IMR-90 (cell line): ENCODE data around the gene IL19.

ENCODE experiments used
- MAFK ChIP-seq: IDR thresholded peaks from 2 replicates; pipeline ENCODE4 v1.6.1; 2012; ENCODE audit warnings: low read depth, low read length, improper control_type of control experiment
- NFE2L2 ChIP-seq: fragments of 150-350 bp; IDR thresholded peaks from 2 replicates; pipeline ENCODE4 v1.6.1; 2016; ENCODE audit warnings: low read depth, mild to moderate bottlenecking, low read length
- POLR2A ChIP-seq: IDR thresholded peaks from 2 replicates; pipeline ENCODE4 v1.6.1; 2012; ENCODE audit warnings: mild to moderate bottlenecking, low read depth, low read length
- RFX5 ChIP-seq: IDR thresholded peaks from 2 replicates; pipeline ENCODE4 v1.8.0; 2012; ENCODE audit warnings: low read depth, mild to moderate bottlenecking, low read length, moderate library complexity
- SMC3 ChIP-seq: fragments of 150-350 bp; IDR thresholded peaks from 2 replicates; pipeline ENCODE4 v1.6.1; 2016; ENCODE audit warnings: low read depth, mild to moderate bottlenecking, antibody characterized with exemption, low read length, moderate library complexity
- TF ChIP-seq, protein P1 (sequence below): fragments of 150-350 bp; IDR thresholded peaks from 2 replicates; pipeline ENCODE4 v1.6.1; 2017; ENCODE audit warnings: mild to moderate bottlenecking, antibody characterized with exemption, low read length, low read depth
- TF ChIP-seq, protein P2 (sequence below): conservative IDR thresholded peaks from 2 replicates; pipeline ENCODE4 v1.5.1; 2012; ENCODE audit warnings: mild to moderate bottlenecking, low read depth, low read length, improper control_type of control experiment

DNA sequence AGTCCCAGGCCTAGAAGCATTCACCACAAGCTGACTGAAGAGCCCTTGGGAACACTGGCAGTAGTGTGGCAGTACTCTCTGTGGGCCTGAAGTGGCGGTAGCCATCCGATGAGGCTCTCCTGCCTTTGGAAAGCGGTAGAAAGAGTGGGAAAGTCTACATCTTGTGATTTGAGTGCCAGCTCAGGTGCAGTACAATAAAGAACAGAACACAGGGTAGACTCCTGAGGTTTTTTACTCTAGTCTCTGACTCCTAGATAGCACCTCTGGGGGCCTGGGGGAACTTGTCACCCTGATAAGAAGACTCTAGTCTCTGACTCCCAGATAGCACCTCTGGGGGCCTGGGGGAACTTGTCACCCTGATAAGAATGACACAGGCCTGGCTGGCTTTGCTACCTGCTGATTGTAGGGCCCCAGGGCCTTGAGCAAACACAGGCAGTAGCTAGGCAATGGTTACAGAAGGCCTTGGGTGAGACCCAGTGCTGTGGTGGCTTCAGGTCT is 76.8 kb downstream of the IL19 start:
- TF ChIP-seq, protein P1, sequence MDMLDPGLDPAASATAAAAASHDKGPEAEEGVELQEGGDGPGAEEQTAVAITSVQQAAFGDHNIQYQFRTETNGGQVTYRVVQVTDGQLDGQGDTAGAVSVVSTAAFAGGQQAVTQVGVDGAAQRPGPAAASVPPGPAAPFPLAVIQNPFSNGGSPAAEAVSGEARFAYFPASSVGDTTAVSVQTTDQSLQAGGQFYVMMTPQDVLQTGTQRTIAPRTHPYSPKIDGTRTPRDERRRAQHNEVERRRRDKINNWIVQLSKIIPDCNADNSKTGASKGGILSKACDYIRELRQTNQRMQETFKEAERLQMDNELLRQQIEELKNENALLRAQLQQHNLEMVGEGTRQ, result no peak
- TF ChIP-seq POLR2A, result no peak
- no peak for TF ChIP-seq SMC3
- TF ChIP-seq, protein P2, sequence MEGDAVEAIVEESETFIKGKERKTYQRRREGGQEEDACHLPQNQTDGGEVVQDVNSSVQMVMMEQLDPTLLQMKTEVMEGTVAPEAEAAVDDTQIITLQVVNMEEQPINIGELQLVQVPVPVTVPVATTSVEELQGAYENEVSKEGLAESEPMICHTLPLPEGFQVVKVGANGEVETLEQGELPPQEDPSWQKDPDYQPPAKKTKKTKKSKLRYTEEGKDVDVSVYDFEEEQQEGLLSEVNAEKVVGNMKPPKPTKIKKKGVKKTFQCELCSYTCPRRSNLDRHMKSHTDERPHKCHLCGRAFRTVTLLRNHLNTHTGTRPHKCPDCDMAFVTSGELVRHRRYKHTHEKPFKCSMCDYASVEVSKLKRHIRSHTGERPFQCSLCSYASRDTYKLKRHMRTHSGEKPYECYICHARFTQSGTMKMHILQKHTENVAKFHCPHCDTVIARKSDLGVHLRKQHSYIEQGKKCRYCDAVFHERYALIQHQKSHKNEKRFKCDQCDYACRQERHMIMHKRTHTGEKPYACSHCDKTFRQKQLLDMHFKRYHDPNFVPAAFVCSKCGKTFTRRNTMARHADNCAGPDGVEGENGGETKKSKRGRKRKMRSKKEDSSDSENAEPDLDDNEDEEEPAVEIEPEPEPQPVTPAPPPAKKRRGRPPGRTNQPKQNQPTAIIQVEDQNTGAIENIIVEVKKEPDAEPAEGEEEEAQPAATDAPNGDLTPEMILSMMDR, result no peak
- TF ChIP-seq NFE2L2, result no peak
- no peak for TF ChIP-seq MAFK
- no peak for TF ChIP-seq RFX5
